Coronary artery (tissue), 2 donors: ENCODE measurements around the gene WDR7.

Experiments used
- DNase-seq: peaks from one replicate; pipeline ENCODE4 v3.0.0-alpha.2; 2017; ENCODE audit warnings: low spot score
- H3K27ac ChIP-seq, 2 donors: fragments of 200-600 bp; sonication (generic); one replicate each; pipeline ENCODE4 v1.5.1; 2016 to 2019
- H3K4me3 ChIP-seq: fragments of 200-600 bp; sonication (generic); 2 replicates; pipeline ENCODE4 v1.5.1; 2016; ENCODE audit warnings: mild to moderate bottlenecking, moderate library complexity
- TF ChIP-seq, protein P1 (sequence below): fragments of 200-600 bp; sonication (generic); IDR thresholded peaks from one replicate; pipeline ENCODE4 v1.5.1; 2019; ENCODE audit warnings: antibody characterized with exemption

WDR7 gene

DNA sequence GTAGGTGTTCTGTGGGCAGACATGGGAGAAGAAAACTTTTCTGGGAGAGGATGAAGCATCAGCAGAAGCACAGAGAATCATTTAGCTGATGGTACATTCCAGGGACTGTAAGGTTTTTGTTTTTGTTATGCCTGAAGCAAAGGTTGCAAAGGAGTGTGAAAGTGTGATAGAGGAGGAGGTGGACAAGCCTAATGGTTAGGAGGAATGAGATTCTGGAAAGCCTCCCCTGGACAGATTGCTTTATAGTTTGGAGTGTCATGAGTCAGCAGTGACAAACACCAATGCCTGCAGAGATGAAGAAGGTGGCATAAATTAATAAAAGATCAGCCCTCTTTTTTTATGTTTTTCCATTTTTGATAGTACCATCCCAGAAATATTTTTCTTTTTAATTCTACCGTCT lies 324.1 kb downstream of the WDR7 start:
- DNase-seq: no peak
- no peak overlapping the region for H3K4me3 ChIP-seq
- TF ChIP-seq, protein P1, sequence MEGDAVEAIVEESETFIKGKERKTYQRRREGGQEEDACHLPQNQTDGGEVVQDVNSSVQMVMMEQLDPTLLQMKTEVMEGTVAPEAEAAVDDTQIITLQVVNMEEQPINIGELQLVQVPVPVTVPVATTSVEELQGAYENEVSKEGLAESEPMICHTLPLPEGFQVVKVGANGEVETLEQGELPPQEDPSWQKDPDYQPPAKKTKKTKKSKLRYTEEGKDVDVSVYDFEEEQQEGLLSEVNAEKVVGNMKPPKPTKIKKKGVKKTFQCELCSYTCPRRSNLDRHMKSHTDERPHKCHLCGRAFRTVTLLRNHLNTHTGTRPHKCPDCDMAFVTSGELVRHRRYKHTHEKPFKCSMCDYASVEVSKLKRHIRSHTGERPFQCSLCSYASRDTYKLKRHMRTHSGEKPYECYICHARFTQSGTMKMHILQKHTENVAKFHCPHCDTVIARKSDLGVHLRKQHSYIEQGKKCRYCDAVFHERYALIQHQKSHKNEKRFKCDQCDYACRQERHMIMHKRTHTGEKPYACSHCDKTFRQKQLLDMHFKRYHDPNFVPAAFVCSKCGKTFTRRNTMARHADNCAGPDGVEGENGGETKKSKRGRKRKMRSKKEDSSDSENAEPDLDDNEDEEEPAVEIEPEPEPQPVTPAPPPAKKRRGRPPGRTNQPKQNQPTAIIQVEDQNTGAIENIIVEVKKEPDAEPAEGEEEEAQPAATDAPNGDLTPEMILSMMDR: no peak
- no peak overlapping the region for H3K27ac ChIP-seq

GRCh38 chr18:56977309-56977708 lies 326.1 kb downstream of the WDR7 start:
- TF ChIP-seq, protein P1: no peak
- no peak overlapping the region for H3K27ac ChIP-seq
- no peak overlapping the region for H3K4me3 ChIP-seq
- no peak for DNase-seq

DNA sequence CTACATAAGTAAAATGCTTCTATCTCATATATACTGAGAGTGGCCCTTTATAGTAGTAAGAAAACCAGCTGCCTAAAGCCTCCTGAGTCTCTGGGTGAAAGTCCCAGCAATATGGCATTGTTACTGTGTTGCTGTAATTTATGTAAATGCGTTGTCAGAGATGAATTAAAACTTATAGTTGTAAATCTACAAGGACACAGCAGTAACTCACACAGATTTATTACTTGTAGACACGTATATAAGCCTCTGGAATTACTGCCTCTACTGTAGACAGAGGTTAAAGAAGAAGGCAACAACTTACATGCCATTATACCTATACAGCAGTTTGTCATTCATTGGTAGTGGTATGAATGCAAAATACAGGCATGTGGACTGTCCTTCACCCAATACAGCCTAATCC lies 326.6 kb downstream of the WDR7 start:
- no peak for DNase-seq
- Histone ChIP-seq H3K4me3 (no peak overlapping the region), H3K27ac (no peak overlapping the region)
- TF ChIP-seq, protein P1: no peak

DNA sequence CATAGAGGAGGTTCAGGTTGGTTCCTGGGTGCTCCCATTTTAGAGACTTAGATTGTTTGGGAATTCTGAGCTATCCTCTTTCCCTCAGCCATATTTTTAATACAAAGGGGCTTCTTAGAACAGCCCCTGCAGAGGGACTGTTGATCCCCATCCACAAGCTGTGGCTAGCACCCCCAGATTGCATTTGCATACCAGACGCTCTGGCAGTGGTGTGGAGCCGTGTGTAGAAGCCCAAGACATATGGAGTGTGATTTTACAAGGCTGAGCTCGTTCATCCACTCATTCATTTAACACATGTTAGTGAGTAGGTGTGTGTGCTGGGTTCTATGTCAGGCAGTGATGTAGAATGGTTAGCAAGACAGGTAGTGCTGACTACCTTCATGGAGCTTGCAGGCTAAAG lies 329.0 kb downstream of the WDR7 start:
- Histone ChIP-seq H3K4me3 (no peak overlapping the region), H3K27ac (no peak overlapping the region)
- TF ChIP-seq, protein P1: no peak
- DNase-seq: no peak

GRCh38 chr18:56982766-56983165 lies 331.6 kb downstream of the WDR7 start:
- DNase-seq: no peak
- no peak overlapping the region for H3K4me3 ChIP-seq
- no peak overlapping the region for H3K27ac ChIP-seq
- TF ChIP-seq, protein P1: no peak

DNA sequence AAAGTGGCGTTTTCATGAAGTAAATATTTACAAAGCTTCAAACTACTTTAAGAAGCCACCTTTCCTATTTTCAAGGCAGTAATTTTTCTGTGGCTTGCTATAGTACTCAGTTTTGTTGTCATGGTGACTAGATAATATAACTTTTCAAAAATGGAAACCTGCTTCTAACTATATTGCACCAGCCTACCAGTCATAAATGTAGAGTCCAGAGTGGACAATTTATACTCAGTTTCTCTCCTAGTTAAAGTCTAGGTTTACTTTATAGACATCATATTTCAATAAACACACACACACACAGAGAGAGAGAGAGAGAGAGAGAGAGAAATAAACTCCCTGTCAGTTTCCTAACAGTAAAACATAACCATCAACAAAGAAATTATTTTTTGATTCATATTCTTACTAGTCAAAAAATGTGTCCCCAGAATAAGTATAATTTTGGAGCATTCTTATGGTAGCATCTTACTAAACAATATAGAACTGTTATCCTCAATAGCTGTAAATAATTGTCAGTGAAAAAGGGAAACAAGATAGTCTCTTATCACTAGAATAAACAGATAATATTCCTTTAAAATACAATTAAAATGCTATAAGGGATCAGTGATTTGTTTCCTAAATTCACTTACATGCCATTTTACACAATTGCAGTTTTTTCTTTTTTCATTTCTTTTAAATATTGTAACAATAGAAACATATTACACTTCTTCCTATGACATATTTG lies 332.3 kb downstream of the WDR7 start:
- TF ChIP-seq, protein P1: no peak
- no peak for DNase-seq
- no peak overlapping the region for H3K27ac ChIP-seq
- no peak overlapping the region for H3K4me3 ChIP-seq

GRCh38 chr18:56984731-56985130 lies 333.6 kb downstream of the WDR7 start:
- TF ChIP-seq, protein P1: no peak
- Histone ChIP-seq H3K4me3 (no peak overlapping the region), H3K27ac (no peak overlapping the region)
- DNase-seq: no peak
